Body of pancreas (tissue), 4 donors: Measurements from ENCODE around the gene JPH3. TPM values are rescaled to one million over a fixed set of nuclear protein-coding genes. Genes with fewer than 3 reads are reported as not detected.

Experiments used
- ATAC-seq: fragments of 150-250 bp; one replicate; pipeline ENCODE4 v1.9.1; 2016
- DNase-seq, 4 donors: peaks; one replicate each; pipeline ENCODE4 v3.0.0-alpha.2; 2019
- H3K27ac ChIP-seq, 4 donors: fragments of 200-600 bp; sonication (generic); 1 replicate in 3 of 4; 2 replicates in 1 of 4; pipeline versions ENCODE4 v1.5.1 to v1.6.1; 2016 to 2019; ENCODE audit warnings: mild to moderate bottlenecking in 1 of 4, mixed read lengths in 1 of 4, moderate library complexity in 1 of 4
- H3K27me3 ChIP-seq, 2 donors: fragments of 200-600 bp; sonication (generic); one replicate each; pipeline ENCODE4 v1.6.0; 2016; ENCODE audit warnings: mild to moderate bottlenecking in 1 of 2
- H3K36me3 ChIP-seq, 2 donors: fragments of 200-600 bp; sonication (generic); replicated peaks in 1 of 2; 2 replicates each; pipeline ENCODE4 v1.5.1; 2016; ENCODE audit warnings: low read depth in 2 of 2; ENCODE audit not compliant: insufficient read depth in 1 of 2
- H3K4me1 ChIP-seq: fragments of 200-600 bp; sonication (generic); one replicate; pipeline ENCODE4 v1.6.0; 2016
- H3K4me3 ChIP-seq, 2 donors: fragments of 200-600 bp; sonication (generic); 1 replicate in 1 of 2; 2 replicates in 1 of 2; pipeline ENCODE4 v1.5.1; 2016 to 2019
- H3K9me3 ChIP-seq, 3 donors: fragments of 200-600 bp; sonication (generic); 1 replicate in 2 of 3; 2 replicates in 1 of 3; pipeline ENCODE4 v1.5.1; 2016
- CTCF ChIP-seq, 7 experiments: fragments of 450-650 bp in 4 of 7; fragments of 200-600 bp in 3 of 7; sonication (generic) in 3 of 7; IDR thresholded peaks; one replicate each; pipeline ENCODE4 v1.5.1; 2016 to 2019; ENCODE audit warnings: antibody characterized with exemption in 7 of 7
- POLR2A ChIP-seq, 3 donors: fragments of 450-650 bp; IDR thresholded peaks; one replicate each; pipeline ENCODE4 v1.6.1; 2016; ENCODE audit warnings: antibody characterized with exemption in 3 of 3, mild to moderate bottlenecking in 2 of 3
- WGBS, 2 donors: methylation state at CpG; one replicate each; pipeline ENCODE4 v1.1.5; 2017; 5-methylcytosine and 5-hydroxymethylcytosine counted together
- intact Hi-C: fragments of 100-400 bp; cut with DNase I; formaldehyde crosslinking; loops from one replicate; pipeline ENCODE4 v1.15.1; 2023
- total RNA-seq, 2 donors: library from RNA; depleted of rRNA; stranded (reverse); fragments of >200 nt; gene quantifications; one replicate each; pipeline ENCODE4 v1.1.0, GENCODE V29; 2016

JPH3 gene
- total RNA-seq, 2 donors from 2014 or later = not detected

GRCh38 chr16:87615621-87616041, 13.3 kb downstream of the JPH3 start:
- Histone ChIP-seq H3K4me3 (no peak overlapping the region), H3K9me3 (no peaks in the 10 kb centered on the region), H3K36me3 (no peaks in the 10 kb centered on the region), H3K4me1 (no peaks in the 10 kb centered on the region), H3K27ac (no peak overlapping the region), H3K27me3 (peaks cover 0 to 3% of the 10 kb centered on the region in 2 donors)
- WGBS, 2 donors = 52 to 60% methylated on average over 19 of the region's 19 CpGs
- intact Hi-C loops = no loop called here
- no peak for DNase-seq
- no peak for ATAC-seq
- TF ChIP-seq CTCF (IDR thresholded peaks at IDR 0.05) (no peak), POLR2A (IDR thresholded peaks at IDR 0.05) (no peak)

GRCh38 chr16:87616556-87616955, 14.2 kb downstream of the JPH3 start:
- H3K9me3 ChIP-seq = no peaks in the 10 kb centered on the region
- no peak for TF ChIP-seq CTCF (IDR thresholded peaks at IDR 0.05)
- TF ChIP-seq POLR2A (IDR thresholded peaks at IDR 0.05) = no peak
- WGBS, 2 donors = 66 to 69% methylated on average over 17 of the region's 17 CpGs
- intact Hi-C loops = no loop called here
- peaks cover 0 to 3% of the 10 kb centered on the region in 2 donors for H3K27me3 ChIP-seq
- no peak overlapping the region for H3K4me3 ChIP-seq
- H3K4me1 ChIP-seq = no peaks in the 10 kb centered on the region
- no peak overlapping the region for H3K27ac ChIP-seq
- DNase-seq = no peak
- ATAC-seq = no peak
- no peaks in the 10 kb centered on the region for H3K36me3 ChIP-seq

- TF ChIP-seq POLR2A (IDR thresholded peaks at IDR 0.05) (no peak), CTCF (IDR thresholded peaks at IDR 0.05) (no peak)
- Histone ChIP-seq H3K27me3 (peaks cover 0 to 3% of the 10 kb centered on the region in 2 donors), H3K4me1 (no peaks in the 10 kb centered on the region), H3K4me3 (no peak overlapping the region), H3K9me3 (no peaks in the 10 kb centered on the region), H3K36me3 (no peaks in the 10 kb centered on the region), H3K27ac (no peak overlapping the region)
- ATAC-seq (no peak), DNase-seq (no peak)
- WGBS, 2 donors = 57 to 64% methylated on average over 12 of the region's 12 CpGs
- intact Hi-C loops = no loop called here
Observed at GRCh38 chr16:87618216-87618615, 15.9 kb downstream of the JPH3 start.

- DNase-seq = no peak
- TF ChIP-seq POLR2A (IDR thresholded peaks at IDR 0.05) = no peak
- TF ChIP-seq CTCF (IDR thresholded peaks at IDR 0.05) = no peak
- H3K9me3 ChIP-seq = no peaks in the 10 kb centered on the region
- ATAC-seq = no peak
- no peak overlapping the region for H3K4me3 ChIP-seq
- WGBS, 2 donors = 39 to 52% methylated on average over 18 to 26 of the region's 26 CpGs
- H3K27ac ChIP-seq = no peak overlapping the region
- H3K4me1 ChIP-seq = no peaks in the 10 kb centered on the region
- intact Hi-C loops = no loop called here
- peaks cover 0 to 3% of the 10 kb centered on the region in 2 donors for H3K27me3 ChIP-seq
- H3K36me3 ChIP-seq = no peaks in the 10 kb centered on the region
Observed at GRCh38 chr16:87619360-87620200, 17.3 kb downstream of the JPH3 start.

GRCh38 chr16:87620201-87620495, 17.8 kb downstream of the JPH3 start:
- ATAC-seq (no peak), DNase-seq (no peak)
- no peaks in the 10 kb centered on the region for H3K36me3 ChIP-seq
- no peak overlapping the region for H3K27ac ChIP-seq
- no peaks in the 10 kb centered on the region for H3K4me1 ChIP-seq
- no peak overlapping the region for H3K4me3 ChIP-seq
- WGBS, 2 donors = 8 to 14% methylated on average over 5 of the region's 5 CpGs
- H3K9me3 ChIP-seq = no peaks in the 10 kb centered on the region
- no peak for TF ChIP-seq CTCF (IDR thresholded peaks at IDR 0.05)
- TF ChIP-seq POLR2A (IDR thresholded peaks at IDR 0.05) = no peak
- peaks cover 0 to 3% of the 10 kb centered on the region in 2 donors for H3K27me3 ChIP-seq
- intact Hi-C loops = no loop called here
